Measurements from ENCODE around the gene DPEP3.
"Not testable (repeated sequence)": the region's sequence is repeated elsewhere in the genome, so short reads cannot be mapped to it uniquely, and the experiment has no call there.

The DPEP3 gene

GRCh38 chr16:67993207-67994039 is 13.1 kb upstream of the DPEP3 start:
- peak; percentile 69 to 77 for DNase-seq (ENCODE audit: low read depth in 2 of 2)

DNA sequence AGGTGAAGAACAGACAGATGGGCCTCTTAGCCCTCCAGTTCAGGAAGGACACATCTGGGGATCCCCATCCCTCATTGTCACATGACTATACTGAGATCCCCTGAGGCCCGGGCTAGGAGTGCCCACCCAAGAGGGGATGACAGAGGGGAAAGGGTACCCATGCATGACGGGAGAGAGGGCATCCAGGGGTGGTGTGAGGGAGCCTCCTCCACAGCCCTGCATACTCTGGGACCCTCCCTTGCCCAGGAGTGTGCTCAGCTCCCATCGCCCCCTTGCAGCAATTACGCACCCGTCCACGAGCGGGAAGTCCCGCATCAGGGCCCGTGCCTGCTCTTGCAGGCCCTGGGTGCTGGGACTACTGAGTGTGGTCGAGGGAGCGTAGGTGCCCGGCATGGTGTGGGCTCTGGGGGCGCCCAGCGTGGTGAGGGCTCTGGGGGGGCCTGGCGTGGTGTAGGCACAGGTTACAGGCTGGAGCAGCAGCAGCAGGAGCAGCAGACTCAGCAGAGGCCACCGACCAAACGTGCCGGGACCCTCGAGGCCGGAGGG is 12.4 kb upstream of the DPEP3 start:
- DNase-seq (ENCODE audit: low read depth in 2 of 2), result no peak

GRCh38 chr16:67990018-67990386 is 9.7 kb upstream of the DPEP3 start:
- DNase-seq (ENCODE audit: low read depth in 2 of 2), result no peak

DNA sequence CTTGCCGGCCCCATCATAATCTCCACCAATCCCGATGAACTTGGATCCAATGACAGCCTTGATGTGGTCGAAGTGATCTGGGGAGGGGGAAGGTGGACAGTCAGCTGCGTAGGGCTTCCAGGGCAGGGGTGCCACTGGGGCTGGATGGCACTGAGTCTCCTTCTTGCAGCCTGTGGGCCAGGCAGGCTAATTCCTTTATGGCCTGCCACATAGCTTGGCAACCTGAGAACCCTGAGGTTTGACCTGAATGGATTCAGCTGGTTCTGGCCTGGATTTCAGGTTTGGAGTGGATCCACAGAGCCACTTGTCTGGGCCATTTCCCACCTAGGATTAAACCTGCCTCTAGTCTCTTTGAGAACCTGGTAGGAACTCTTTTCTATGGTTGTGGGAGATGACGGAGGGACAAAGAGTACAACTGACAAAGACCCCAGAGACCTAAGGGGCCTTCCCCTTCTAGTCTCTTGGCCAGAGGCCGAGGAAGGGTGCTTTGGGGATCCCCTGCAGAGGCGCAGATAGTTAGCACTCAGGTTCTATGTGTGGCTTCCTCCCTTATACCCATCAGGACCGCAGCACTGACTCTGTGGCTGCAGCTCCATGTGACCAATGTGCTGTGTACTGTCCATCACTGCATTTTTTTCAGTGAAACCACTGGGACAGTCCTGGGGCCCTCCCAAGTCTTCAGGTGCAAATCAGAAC is 9.2 kb upstream of the DPEP3 start:
- no peak for DNase-seq (ENCODE audit: low read depth in 2 of 2)

DNA sequence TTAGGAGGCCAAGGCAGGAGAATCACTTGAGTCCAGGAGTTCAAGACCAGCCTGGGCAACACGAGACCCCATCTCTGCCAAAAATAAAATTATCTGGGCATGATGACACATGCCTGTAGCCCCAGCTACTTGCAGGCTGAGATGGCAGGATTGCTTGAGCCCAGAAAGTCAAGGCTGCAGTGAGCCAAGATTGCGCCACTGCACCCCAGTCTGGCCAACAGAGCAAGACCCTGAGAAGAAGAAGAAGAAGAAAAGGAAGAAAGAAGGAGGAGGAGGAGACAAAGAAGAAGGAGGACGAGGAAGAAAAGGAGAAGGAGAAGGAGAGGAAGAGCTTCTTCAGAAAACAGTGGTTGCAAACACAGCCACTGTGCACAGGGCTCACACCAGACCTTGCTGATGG is 8.4 kb upstream of the DPEP3 start:
- no peak for DNase-seq (ENCODE audit: low read depth in 2 of 2)

- DNase-seq (ENCODE audit: low read depth in 2 of 2), result no peak
Measured at GRCh38 chr16:67987460-67988160, 7.3 kb upstream of the DPEP3 start.

DNA sequence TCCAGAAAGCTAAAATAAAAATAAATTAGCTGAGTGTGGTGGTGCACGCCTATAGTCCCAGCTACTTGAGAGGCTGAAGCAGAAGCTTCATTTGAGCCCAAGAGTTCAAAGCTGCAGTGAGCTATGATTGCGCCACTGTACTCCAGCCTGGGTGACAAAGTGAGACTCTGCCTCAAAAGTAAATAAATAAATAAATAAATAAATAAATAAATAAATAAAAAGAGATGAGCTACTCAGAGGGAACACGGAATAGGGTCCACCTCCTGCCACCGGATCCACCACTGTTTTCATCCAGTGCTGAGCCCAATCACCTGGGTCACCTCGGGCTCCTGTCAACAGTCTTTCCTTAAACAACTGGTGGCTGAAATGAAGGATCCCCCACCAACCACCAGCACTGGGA is 6.7 kb upstream of the DPEP3 start:
- no peak for DNase-seq (ENCODE audit: low read depth in 2 of 2)

DNA sequence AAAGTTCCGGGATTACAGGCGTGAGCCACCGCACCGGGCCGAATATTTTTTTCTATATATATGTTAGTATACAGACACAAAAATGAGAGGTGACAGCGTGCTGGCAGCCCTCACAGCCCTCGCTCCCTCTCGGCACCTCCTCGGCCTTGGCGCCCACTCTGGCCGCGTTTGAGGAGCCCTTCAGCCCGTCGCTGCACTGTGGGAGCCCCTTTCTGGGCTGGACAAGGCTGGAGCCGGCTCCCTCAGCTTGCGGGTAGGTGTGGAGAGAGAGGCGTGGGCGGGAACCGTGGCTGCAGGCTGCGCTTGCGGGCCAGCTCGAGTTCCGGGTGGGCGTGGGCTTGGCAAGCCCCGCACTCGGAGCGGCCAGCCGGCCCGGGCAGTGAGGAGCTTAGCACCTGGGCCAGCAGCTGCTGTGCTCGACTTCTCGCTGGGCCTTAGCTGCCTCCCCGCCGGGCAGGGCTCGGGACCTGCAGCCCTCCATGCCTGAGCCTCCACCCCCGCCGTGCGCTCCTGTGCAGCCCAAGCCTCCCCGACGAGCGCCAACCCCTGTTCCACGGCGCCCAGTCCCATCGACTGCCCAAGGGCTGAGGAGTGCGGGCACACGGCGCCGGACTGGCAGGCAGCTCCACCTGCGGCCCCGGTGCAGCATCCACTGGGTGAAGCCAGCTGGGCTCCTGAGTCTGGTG is 1.9 kb upstream of the DPEP3 start:
- DNase-seq (ENCODE audit: low read depth in 2 of 2), result no peak

DNA sequence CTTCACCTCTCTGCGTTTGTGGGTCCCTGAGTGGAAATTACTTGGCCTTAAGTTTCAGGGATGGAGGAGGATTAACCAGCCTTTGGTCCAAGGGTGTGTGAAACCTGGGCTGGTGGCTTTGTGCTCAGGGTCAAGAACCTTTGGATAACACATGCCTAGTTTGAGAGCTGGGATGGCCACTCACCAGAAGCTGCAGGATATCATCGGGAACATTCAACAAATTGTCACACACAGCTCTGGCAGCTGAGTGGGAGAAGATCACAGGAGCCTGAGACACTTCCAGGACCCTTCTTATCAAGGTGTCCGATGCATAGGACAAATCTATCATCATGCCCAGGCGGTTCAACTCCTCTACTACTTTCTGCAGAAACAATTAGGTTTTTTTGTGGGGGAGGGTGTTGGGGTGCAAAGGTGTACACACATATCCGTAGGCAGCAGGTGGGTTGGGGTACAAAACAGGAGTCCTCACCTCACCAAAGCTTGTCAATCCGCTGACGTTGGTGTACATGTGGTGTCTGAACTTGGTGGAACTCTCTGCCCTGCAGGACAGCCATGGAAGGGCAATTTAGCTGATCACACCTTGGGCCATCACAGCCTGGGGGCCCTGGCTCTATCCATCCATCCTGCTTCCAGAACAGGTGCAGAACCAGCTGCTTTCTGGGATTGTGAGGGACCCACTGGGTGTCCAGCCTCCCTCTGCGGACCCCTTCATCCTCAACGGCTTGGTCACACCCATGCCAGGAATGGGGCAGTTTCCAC is 2.7 kb downstream of the DPEP3 start:
- no peak for DNase-seq (ENCODE audit: low read depth in 2 of 2)

DNA sequence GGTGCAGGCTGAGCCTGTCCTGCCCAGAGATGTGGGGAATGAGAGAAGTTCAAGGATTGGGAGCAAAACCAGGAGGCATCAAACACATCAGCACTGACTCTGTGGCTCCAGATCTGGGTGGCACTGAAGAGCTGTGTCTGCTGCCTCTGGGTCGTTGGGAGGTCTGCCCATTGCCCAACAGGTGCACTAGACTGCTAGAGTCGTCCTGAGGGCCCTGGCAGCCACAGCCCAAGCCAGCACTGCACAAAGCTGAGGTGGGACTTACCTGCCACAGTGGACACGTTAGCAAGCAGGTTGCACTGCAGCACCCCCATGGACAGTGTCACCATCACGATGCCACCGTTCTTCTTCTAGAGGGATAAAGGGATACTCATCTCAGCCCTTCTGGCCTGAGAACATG is 3.3 kb downstream of the DPEP3 start:
- DNase-seq (ENCODE audit: low read depth in 2 of 2), result no peak

- no peak for DNase-seq (ENCODE audit: low read depth in 2 of 2)
Measured at GRCh38 chr16:67976205-67976604, 4.1 kb downstream of the DPEP3 start.

GRCh38 chr16:67975321-67976105 is 4.8 kb downstream of the DPEP3 start:
- no peak for DNase-seq (ENCODE audit: low read depth in 2 of 2)

DNA sequence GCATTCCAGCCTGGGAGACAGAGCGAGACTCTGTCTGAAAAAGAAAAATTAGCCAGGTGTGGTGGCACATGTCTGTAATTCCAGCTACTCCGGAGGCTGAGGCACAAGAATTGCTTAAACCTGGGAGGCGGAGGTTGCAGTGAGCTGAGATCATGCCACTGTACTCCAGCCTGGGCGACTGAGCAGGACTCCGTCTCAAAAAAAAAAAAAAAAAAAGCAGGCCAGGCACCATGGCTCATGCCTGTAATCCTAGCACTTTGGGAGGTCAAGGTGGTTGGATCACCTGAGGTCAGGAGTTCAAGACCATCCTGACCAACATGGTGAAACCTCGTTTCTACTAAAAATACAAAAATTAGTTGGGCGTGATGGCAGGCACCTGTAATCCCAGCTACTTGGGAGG is 8.0 kb downstream of the DPEP3 start:
- not testable (repeated sequence) for DNase-seq (ENCODE audit: low read depth in 2 of 2)

DNA sequence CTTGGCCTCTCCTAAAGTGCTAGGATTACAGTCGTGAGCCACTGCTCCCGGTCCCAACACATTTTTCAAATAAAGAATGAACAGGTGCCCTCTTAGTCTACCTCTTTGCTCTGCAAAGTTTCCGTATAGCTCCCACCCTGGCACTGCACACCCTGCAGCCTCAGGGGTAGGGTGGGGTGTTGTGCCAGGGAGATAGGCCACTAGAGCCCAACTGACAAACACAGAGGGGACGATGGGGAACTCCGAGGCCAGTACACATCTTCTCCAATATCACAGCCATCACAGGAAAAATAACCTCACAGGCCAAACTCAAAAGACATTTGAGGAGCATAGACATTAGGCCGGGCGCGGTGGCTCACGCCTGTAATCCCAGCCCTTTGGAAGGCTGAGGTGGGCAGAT is 9.2 kb downstream of the DPEP3 start:
- DNase-seq (ENCODE audit: low read depth in 2 of 2), result no peak

DNA sequence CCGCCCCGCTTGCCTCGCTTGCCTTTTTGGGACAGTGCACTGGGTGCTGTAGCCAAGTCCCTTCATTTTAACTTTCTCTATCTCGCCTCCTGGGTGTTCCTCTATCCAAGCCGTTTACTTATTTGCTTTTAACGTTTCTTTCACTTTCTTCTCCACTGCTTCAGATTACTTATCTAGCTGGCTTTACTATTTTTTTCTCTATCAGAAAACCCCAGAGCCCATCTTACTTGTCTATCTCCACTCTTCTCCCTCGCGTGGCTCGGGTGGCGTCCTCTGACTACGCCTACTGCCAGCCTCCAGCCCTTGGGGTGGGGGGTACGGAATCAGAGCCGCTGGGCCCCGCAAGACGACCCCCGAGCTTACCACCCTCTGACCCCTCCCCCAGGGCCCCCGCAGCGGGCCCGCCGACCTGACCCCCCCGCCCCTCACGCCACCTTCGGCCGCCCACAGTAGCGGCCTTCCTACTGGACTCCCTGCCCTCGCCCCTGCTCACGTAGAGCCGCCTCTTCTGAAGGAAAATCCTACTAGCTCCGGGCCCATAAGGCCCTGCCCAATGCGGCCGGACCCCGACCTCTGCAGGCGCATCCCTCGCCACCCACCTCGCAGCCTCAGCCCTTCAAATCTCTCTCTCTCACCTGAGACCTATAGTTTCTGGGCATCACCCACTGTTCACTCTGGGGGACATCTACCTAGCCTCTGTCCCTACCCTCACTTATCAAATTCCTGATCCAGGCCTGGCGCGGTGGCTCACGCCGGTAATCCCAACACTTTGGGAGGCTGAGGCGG is 10.9 kb downstream of the DPEP3 start:
- no peak for DNase-seq (ENCODE audit: low read depth in 2 of 2)

- peak; percentile 71 to 85 for DNase-seq (ENCODE audit: low read depth in 2 of 2)
Measured at GRCh38 chr16:67968400-67969253, 11.7 kb downstream of the DPEP3 start, which contains the start of gene SLC12A4. Gene SLC12A4, minus strand, starts transcription at chr16:67968637. Its CDS starts 84 bp downstream, at chr16:67968553.

- peak in 1 of 2 experiments; percentile 39 for DNase-seq (ENCODE audit: low read depth in 2 of 2)
Measured at GRCh38 chr16:67967958-67968399, 12.3 kb downstream of the DPEP3 start.
